ENCODE measurements around the gene ILKAP.

- no peak for TF ChIP-seq CTCF (IDR thresholded peaks at IDR 0.05; ENCODE audit: poor library complexity, severe bottlenecking)
- TF ChIP-seq POLR2AphosphoS5 (IDR thresholded peaks at IDR 0.05), result no peak
- TF ChIP-seq TAF1 (IDR thresholded peaks at IDR 0.05; ENCODE audit: low read depth), result no peak
- no peak for TF ChIP-seq RAD21 (conservative IDR thresholded peaks at IDR 0.05)
- TF ChIP-seq EP300 (conservative IDR thresholded peaks at IDR 0.05; ENCODE audit: poor library complexity, severe bottlenecking), result no peak
- no peak for TF ChIP-seq EZH2 (IDR thresholded peaks at IDR 0.05; ENCODE audit: borderline replicate concordance, insufficient read depth, low read length, poor library complexity, severe bottlenecking)
- TF ChIP-seq REST (IDR thresholded peaks at IDR 0.05; ENCODE audit: borderline replicate concordance), result no peak
- no peak for TF ChIP-seq MXI1 (conservative IDR thresholded peaks at IDR 0.05; ENCODE audit: poor library complexity, severe bottlenecking)
These were observed 39.4 kb upstream of the ILKAP start for GRCh38 chr2:238242731-238243495.
